ENCODE results near the gene ADGRG3. TPM values are rescaled to one million over a fixed set of nuclear protein-coding genes. Genes with fewer than 3 reads are reported as not detected.

Gene ADGRG3
- total RNA-seq, 1 experiment from 2014 or later, result 0.46 TPM

DNA sequence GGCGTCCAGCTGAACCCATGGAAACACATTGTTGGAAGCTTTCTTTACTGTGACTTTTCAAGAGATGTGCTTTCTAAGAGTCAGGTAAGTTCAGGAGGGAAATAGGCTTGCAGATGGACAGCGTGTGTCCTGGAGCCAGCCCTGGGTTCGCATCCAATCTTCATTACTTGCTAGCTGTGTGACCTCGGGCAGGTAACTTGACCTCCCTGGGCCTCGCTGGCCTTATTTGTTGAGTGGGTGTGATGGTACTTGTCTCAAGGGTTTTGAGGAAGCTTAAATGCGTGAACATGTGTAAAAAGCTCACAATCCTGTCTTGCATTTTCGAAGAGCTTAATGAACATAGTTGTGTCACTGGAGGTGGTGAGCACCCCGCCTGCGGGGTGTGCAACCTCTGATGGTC lies 27.9 kb upstream of the ADGRG3 start:
- H3K4me2 ChIP-seq (ENCODE audit: insufficient read depth, insufficient read length, low read length), result no peak overlapping the region
- H3K4ac ChIP-seq (ENCODE audit: low read depth, low read length), result no peak overlapping the region
- H2BK5ac ChIP-seq (ENCODE audit: insufficient read length, low read length), result no peak overlapping the region
- no peak overlapping the region for H3T11ph ChIP-seq (ENCODE audit: low read length)
- no peak overlapping the region for H3K23ac ChIP-seq (ENCODE audit: insufficient read length, low read depth, low read length)
- H3K27ac ChIP-seq (ENCODE audit: insufficient read length, low read depth, low read length), result no peak overlapping the region
- H3K9me3 Mint-ChIP-seq, result no peaks in the 10 kb centered on the region
- H3K4me1 ChIP-seq (ENCODE audit: insufficient read depth, low read length), result no peaks in the 10 kb centered on the region
- no peaks in the 10 kb centered on the region for H4K20me1 ChIP-seq (ENCODE audit: control insufficient read depth, insufficient read depth, insufficient read length)
- no peaks in the 10 kb centered on the region for H3K9me3 ChIP-seq (ENCODE audit: control insufficient read depth, low read depth, low read length)
- no peak overlapping the region for H3K4me3 Mint-ChIP-seq
- H3K27me3 ChIP-seq (ENCODE audit: insufficient read depth, low read length), result peaks cover 2% of the 10 kb centered on the region; the same call in 1 of the 2 replicates
- H3K79me2 ChIP-seq (ENCODE audit: insufficient read depth, low read length), result no peaks in the 10 kb centered on the region
- no peak overlapping the region for H3K56ac ChIP-seq (ENCODE audit: insufficient read length, low read depth, low read length)
- no CpG with 5 or more reads among the region's 9 CpGs for WGBS (ENCODE audit: extremely low coverage, insufficient read length, low lambda C conversion rate)
- no peak for DNase-seq
- H2AK5ac ChIP-seq (ENCODE audit: insufficient read length, low read length), result no peak overlapping the region
- H4K91ac ChIP-seq (ENCODE audit: insufficient read length, low read depth, low read length), result no peak overlapping the region
- no peak overlapping the region for H3K14ac ChIP-seq (ENCODE audit: insufficient read depth, low read length)
- no peak overlapping the region for H2BK20ac ChIP-seq (ENCODE audit: low read depth, low read length, poor library complexity, severe bottlenecking)
- no peak overlapping the region for H2BK120ac ChIP-seq (ENCODE audit: low read depth, low read length, poor library complexity, severe bottlenecking)
- H3K4me1 Mint-ChIP-seq, result peaks cover 12 to 31% of the 10 kb centered on the region in 2 experiments
- H3K79me1 ChIP-seq (ENCODE audit: insufficient read depth, low read depth, low read length, poor library complexity, severe bottlenecking), result no peaks in the 10 kb centered on the region
- H4K5ac ChIP-seq (ENCODE audit: insufficient read length, low read depth, low read length), result no peak overlapping the region
- no peak overlapping the region for H3K9ac ChIP-seq (ENCODE audit: extremely low read depth, insufficient read length, low read length)
- H2BK12ac ChIP-seq (ENCODE audit: insufficient read length, low read depth, low read length), result no peak overlapping the region
- no peaks in the 10 kb centered on the region for H3K36me3 Mint-ChIP-seq (ENCODE audit: insufficient read depth in 1 of 3, low read depth in 3 of 3)
- TF ChIP-seq, protein P1, sequence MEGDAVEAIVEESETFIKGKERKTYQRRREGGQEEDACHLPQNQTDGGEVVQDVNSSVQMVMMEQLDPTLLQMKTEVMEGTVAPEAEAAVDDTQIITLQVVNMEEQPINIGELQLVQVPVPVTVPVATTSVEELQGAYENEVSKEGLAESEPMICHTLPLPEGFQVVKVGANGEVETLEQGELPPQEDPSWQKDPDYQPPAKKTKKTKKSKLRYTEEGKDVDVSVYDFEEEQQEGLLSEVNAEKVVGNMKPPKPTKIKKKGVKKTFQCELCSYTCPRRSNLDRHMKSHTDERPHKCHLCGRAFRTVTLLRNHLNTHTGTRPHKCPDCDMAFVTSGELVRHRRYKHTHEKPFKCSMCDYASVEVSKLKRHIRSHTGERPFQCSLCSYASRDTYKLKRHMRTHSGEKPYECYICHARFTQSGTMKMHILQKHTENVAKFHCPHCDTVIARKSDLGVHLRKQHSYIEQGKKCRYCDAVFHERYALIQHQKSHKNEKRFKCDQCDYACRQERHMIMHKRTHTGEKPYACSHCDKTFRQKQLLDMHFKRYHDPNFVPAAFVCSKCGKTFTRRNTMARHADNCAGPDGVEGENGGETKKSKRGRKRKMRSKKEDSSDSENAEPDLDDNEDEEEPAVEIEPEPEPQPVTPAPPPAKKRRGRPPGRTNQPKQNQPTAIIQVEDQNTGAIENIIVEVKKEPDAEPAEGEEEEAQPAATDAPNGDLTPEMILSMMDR (conservative IDR thresholded peaks at IDR 0.05), result no peak
- H3K23me2 ChIP-seq (ENCODE audit: insufficient read length, low read depth, low read length, poor library complexity, severe bottlenecking), result no peaks in the 10 kb centered on the region
- no peak overlapping the region for H3K27ac Mint-ChIP-seq
- no peak overlapping the region for H3K18ac ChIP-seq (ENCODE audit: insufficient read length, low read depth, low read length)
- H4K8ac ChIP-seq (replicated peaks; ENCODE audit: insufficient read length, low read depth, low read length), result no peak overlapping the region
- no peak overlapping the region for H2BK15ac ChIP-seq (ENCODE audit: low read depth, low read length)
- no peak overlapping the region for H2AFZ ChIP-seq (ENCODE audit: low read length)
- peaks cover 45% of the 10 kb centered on the region for H3K27me3 Mint-ChIP-seq (ENCODE audit: low read depth)
